Neural cell (in vitro differentiated cells): ENCODE measurements around the gene HLA-A.

Source experiments
- CTCF ChIP-seq: fragments of 450-650 bp; IDR thresholded peaks from 2 replicates; pipeline ENCODE4 v1.5.1; 2014; ENCODE audit warnings: antibody characterized with exemption, mild to moderate bottlenecking, moderate library complexity; ENCODE audit not compliant: poor library complexity, severe bottlenecking
- EP300 ChIP-seq: fragments of 450-650 bp; conservative IDR thresholded peaks from 2 replicates; pipeline ENCODE4 v1.6.1; 2014; ENCODE audit warnings: antibody characterized with exemption, mild to moderate bottlenecking, moderate library complexity; ENCODE audit not compliant: poor library complexity, severe bottlenecking
- EZH2 ChIP-seq: fragments of 200-600, 300-800 bp; shearing (Covaris generic), sonication (generic); IDR thresholded peaks from 2 replicates; pipeline ENCODE4 v1.6.1; 2014; ENCODE audit warnings: antibody characterized with exemption, low read length, borderline replicate concordance, mild to moderate bottlenecking; ENCODE audit not compliant: insufficient read depth, poor library complexity, severe bottlenecking
- MXI1 ChIP-seq: fragments of 450-650 bp; conservative IDR thresholded peaks from 2 replicates; pipeline ENCODE4 v1.6.1; 2014; ENCODE audit warnings: antibody characterized with exemption, mild to moderate bottlenecking; ENCODE audit not compliant: poor library complexity, severe bottlenecking
- POLR2AphosphoS5 ChIP-seq: IDR thresholded peaks from 2 replicates; pipeline ENCODE4 v1.6.1; 2012
- RAD21 ChIP-seq: fragments of 450-650 bp; conservative IDR thresholded peaks from 2 replicates; pipeline ENCODE4 v1.6.1; 2014; ENCODE audit warnings: antibody characterized with exemption, mild to moderate bottlenecking, moderate library complexity
- SMC3 ChIP-seq: fragments of 450-650 bp; conservative IDR thresholded peaks from 2 replicates; pipeline ENCODE4 v1.6.1; 2014; ENCODE audit warnings: antibody characterized with exemption, mild to moderate bottlenecking, moderate library complexity; ENCODE audit not compliant: poor library complexity
- TAF1 ChIP-seq: IDR thresholded peaks from 2 replicates; pipeline ENCODE4 v1.6.1; 2012; ENCODE audit warnings: low read depth
- TF ChIP-seq, protein P1 (sequence below): IDR thresholded peaks from 2 replicates; pipeline ENCODE4 v1.6.1; 2012; ENCODE audit warnings: borderline replicate concordance

- TF ChIP-seq CTCF (no peak), EZH2 (no peak), MXI1 (no peak), EP300 (no peak), RAD21 (no peak), SMC3 (no peak), POLR2AphosphoS5 (no peak), TAF1 (no peak)
- TF ChIP-seq, protein P1, sequence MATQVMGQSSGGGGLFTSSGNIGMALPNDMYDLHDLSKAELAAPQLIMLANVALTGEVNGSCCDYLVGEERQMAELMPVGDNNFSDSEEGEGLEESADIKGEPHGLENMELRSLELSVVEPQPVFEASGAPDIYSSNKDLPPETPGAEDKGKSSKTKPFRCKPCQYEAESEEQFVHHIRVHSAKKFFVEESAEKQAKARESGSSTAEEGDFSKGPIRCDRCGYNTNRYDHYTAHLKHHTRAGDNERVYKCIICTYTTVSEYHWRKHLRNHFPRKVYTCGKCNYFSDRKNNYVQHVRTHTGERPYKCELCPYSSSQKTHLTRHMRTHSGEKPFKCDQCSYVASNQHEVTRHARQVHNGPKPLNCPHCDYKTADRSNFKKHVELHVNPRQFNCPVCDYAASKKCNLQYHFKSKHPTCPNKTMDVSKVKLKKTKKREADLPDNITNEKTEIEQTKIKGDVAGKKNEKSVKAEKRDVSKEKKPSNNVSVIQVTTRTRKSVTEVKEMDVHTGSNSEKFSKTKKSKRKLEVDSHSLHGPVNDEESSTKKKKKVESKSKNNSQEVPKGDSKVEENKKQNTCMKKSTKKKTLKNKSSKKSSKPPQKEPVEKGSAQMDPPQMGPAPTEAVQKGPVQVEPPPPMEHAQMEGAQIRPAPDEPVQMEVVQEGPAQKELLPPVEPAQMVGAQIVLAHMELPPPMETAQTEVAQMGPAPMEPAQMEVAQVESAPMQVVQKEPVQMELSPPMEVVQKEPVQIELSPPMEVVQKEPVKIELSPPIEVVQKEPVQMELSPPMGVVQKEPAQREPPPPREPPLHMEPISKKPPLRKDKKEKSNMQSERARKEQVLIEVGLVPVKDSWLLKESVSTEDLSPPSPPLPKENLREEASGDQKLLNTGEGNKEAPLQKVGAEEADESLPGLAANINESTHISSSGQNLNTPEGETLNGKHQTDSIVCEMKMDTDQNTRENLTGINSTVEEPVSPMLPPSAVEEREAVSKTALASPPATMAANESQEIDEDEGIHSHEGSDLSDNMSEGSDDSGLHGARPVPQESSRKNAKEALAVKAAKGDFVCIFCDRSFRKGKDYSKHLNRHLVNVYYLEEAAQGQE: no peak
Observed at GRCh38 chr6:29924731-29925130, 17.6 kb upstream of the HLA-A start.
